Spleen (tissue), 7 donors: ENCODE results near the gene CACNA1D.

Experiments used
- CTCF ChIP-seq, 11 experiments: fragments of 200-600 bp in 7 of 11; fragments of 450-650 bp in 4 of 11; sonication (generic) in 4 of 11; IDR thresholded peaks in 8 of 11; conservative IDR thresholded peaks in 3 of 11; 1 replicate in 7 of 11; 2 replicates in 4 of 11; pipeline versions ENCODE4 v1.4.0 to v1.8.0; 2016 to 2021; ENCODE audit warnings: antibody characterized with exemption in 11 of 11, inconsistent platforms in 4 of 11, mild to moderate bottlenecking in 1 of 11
- POLR2AphosphoS5 ChIP-seq, 3 donors: sonication (generic); formaldehyde crosslinking; IDR thresholded peaks; one replicate each; pipeline ENCODE4 v1.5.1; 2017; ENCODE audit warnings: antibody characterized with exemption in 3 of 3
- donor health status: DM: no; HTN: no; CAD: no; lungs with moderate emphysema.
- donor health status: DM: no; HTN: no; CAD: no.
- donor health status: DM: no; HTN: no; CAD: no.

DNA sequence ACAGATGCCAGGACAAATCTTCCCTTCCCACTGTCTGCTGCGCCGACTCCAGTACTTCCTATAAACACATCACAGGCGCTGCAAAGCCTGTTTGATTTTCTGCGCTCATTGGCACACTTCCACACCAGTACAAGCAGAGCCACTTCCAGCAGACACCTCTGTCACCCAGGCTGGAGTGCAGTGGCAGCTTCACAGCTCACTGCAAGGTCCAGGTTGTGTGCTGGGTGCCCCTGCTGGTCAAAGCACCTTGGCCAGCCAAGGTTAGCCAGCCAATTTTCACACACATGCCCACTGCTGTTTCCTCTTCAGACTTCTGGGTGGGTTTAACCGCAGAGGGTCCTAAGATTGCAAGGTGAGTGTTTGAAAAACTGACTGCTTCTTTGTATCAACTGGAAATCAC is 346.9 kb downstream of the CACNA1D start:
- no peak for TF ChIP-seq CTCF (IDR thresholded peaks at IDR 0.05 in 8 of 11, conservative IDR thresholded peaks at IDR 0.05 in 3 of 11)
- TF ChIP-seq POLR2AphosphoS5 (IDR thresholded peaks at IDR 0.05), result no peak
